Psoas muscle (tissue), 8 donors: ENCODE data around the gene AKAP6. TPM values are rescaled to one million over a fixed set of nuclear protein-coding genes. Genes with fewer than 3 reads are reported as not detected.
"Not testable (repeated sequence)": the region's sequence is repeated elsewhere in the genome, so short reads cannot be mapped to it uniquely, and the experiment has no call there.

Source experiments
- ATAC-seq, 4 donors: fragments of 200-7000 bp; cut with Tn5 transposase; one replicate each; pipeline ENCODE4 v1.9.1; 2020; ENCODE audit warnings: moderate library complexity in 3 of 4, mild to moderate bottlenecking in 2 of 4
- DNase-seq, 2 donors: peaks; one replicate each; pipeline ENCODE4 v3.0.0-alpha.2; 2020
- H3K27ac ChIP-seq: fragments of 200-600 bp; one replicate; pipeline ENCODE4 v1.8.0; 2022
- H3K27me3 ChIP-seq, 3 donors: fragments of 200-600 bp in 1 of 3; one replicate each; pipeline versions ENCODE4 v1.6.1 to v1.8.0; 2013 to 2022; ENCODE audit warnings: low read length in 2 of 3, mild to moderate bottlenecking in 2 of 3, moderate library complexity in 1 of 3; ENCODE audit not compliant: insufficient read depth in 3 of 3
- H3K36me3 ChIP-seq, 2 donors: fragments of 200-600 bp in 1 of 2; one replicate each; pipeline versions ENCODE4 v1.6.1 to v1.8.0; 2013 to 2022; ENCODE audit warnings: low read depth in 1 of 2, mild to moderate bottlenecking in 1 of 2, moderate library complexity in 1 of 2; ENCODE audit not compliant: insufficient read depth in 1 of 2
- H3K4me1 ChIP-seq: fragments of 200-600 bp; one replicate; pipeline ENCODE4 v1.8.0; 2022
- H3K4me3 ChIP-seq: fragments of 200-600 bp; one replicate; pipeline ENCODE4 v1.8.0; 2022; ENCODE audit warnings: mild to moderate bottlenecking
- H3K9me3 ChIP-seq: fragments of 200-600 bp; one replicate; pipeline ENCODE4 v1.8.0; 2022
- WGBS, 3 donors: extraction: QIAGEN DNeasy Blood & Tissue Kit; methylation state at CpG; one replicate each; pipeline versions ENCODE4 v1.1.6 to v1.1.7; 2013; 5-methylcytosine and 5-hydroxymethylcytosine counted together
- intact Hi-C, 2 donors: fragments of 100-400 bp; cut with DNase I; formaldehyde crosslinking; loops; one replicate each; pipeline versions ENCODE4 v1.11.0 to v1.14.2; 2022
- polyA plus RNA-seq, 3 donors: library from polyadenylated mRNA; stranded (reverse); fragments of 200-250 nt; gene quantifications; one replicate each; pipeline ENCODE4 v1.2.3, GENCODE V29; 2013
- total RNA-seq, 4 donors: library from RNA; stranded (reverse); fragmentation: NEBNext Ultra II Directional in 2 of 4; extraction: Animal tissue kit (Norgen Biotek cat#: 25700) in 2 of 4; gene quantifications; one replicate each; pipeline versions ENCODE4 v1.2.1 to v1.2.4, GENCODE V29; 2021 to 2023
- TF ChIP-seq, protein P1 (sequence below): fragments of 200-600 bp; IDR thresholded peaks from one replicate; pipeline ENCODE4 v1.8.0; 2022; ENCODE audit warnings: antibody characterized with exemption
- donor health status: healthy with polysubstance abuse.
- donor health status: DM: no; HTN: no; CAD: no; lungs with moderate emphysema.
- donor health status: Bipolar disorder and iron deficiency.
- donor health status: healthy.
- donor health status: DM: yes; HTN: yes; CAD: no.
- donor health status: DM: no; HTN: no; CAD: no.
- donor health status: DM: no; HTN: no; CAD: no.
- donor health status: DM: yes; HTN: yes; CAD: no.

The AKAP6 gene
- total and polyA plus RNA-seq, 7 donors, result 9.1 to 173 (median 113) TPM

DNA sequence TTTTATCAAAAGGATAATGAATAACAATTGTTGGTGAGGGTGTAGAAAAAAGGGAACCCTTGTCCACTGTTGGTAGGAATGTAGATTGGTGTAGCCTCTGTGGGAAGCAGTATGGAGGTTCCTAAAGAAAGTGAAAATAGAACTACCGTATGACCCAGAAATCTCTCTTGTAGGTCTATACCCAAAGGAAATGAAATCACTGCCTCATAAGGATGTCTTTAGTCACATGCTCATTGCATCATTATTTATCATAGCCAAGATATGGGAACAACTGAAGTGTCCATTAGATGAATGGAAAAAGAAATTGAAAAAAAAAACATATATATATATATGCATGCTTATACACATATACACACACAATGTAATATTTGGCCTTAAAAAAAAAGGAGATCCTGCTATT lies 450.7 kb downstream of the AKAP6 start:
- WGBS, 3 donors, result 84 to 93% (median 85%) methylated on average over 1 of the region's 1 CpG
- no peaks in the 10 kb centered on the region for H3K4me1 ChIP-seq
- intact Hi-C loops, result no loop called here
- peaks cover 4 to 14% of the 10 kb centered on the region in 2 donors for H3K36me3 ChIP-seq
- TF ChIP-seq, protein P1, sequence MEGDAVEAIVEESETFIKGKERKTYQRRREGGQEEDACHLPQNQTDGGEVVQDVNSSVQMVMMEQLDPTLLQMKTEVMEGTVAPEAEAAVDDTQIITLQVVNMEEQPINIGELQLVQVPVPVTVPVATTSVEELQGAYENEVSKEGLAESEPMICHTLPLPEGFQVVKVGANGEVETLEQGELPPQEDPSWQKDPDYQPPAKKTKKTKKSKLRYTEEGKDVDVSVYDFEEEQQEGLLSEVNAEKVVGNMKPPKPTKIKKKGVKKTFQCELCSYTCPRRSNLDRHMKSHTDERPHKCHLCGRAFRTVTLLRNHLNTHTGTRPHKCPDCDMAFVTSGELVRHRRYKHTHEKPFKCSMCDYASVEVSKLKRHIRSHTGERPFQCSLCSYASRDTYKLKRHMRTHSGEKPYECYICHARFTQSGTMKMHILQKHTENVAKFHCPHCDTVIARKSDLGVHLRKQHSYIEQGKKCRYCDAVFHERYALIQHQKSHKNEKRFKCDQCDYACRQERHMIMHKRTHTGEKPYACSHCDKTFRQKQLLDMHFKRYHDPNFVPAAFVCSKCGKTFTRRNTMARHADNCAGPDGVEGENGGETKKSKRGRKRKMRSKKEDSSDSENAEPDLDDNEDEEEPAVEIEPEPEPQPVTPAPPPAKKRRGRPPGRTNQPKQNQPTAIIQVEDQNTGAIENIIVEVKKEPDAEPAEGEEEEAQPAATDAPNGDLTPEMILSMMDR, result no peak
- ATAC-seq (no peak), DNase-seq (no peak)
- H3K27ac ChIP-seq, result no peak overlapping the region
- H3K4me3 ChIP-seq, result no peak overlapping the region
- no peaks in the 10 kb centered on the region for H3K27me3 ChIP-seq
- no peaks in the 10 kb centered on the region for H3K9me3 ChIP-seq

DNA sequence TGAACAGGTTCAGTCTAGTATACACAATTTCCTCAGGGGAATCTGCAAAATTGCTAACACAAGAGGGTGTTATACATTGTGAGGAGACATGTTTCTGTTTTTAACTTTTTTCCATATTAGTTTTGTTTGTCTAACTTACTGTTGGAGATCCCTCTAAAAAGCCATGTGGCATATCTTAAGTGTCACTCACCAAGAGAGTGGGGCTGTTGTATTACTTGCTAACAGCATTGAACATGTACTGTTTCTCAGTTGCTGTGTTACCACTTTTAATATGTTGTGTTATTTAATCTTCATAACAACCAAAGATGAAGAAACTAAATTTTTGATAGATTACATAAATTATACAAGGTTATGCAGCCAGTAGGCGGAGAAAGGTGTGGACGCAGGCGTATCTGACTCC lies 455.3 kb downstream of the AKAP6 start:
- 97% methylated on average over 3 of the region's 3 CpGs for WGBS, 3 donors
- Histone ChIP-seq H3K9me3 (no peaks in the 10 kb centered on the region), H3K27me3 (no peaks in the 10 kb centered on the region), H3K36me3 (peaks cover 0 to 17% of the 10 kb centered on the region in 2 donors), H3K4me3 (no peak overlapping the region), H3K27ac (no peak overlapping the region), H3K4me1 (no peaks in the 10 kb centered on the region)
- TF ChIP-seq, protein P1, result no peak
- ATAC-seq (no peak), DNase-seq (no peak)
- intact Hi-C loops, result no loop called here

DNA sequence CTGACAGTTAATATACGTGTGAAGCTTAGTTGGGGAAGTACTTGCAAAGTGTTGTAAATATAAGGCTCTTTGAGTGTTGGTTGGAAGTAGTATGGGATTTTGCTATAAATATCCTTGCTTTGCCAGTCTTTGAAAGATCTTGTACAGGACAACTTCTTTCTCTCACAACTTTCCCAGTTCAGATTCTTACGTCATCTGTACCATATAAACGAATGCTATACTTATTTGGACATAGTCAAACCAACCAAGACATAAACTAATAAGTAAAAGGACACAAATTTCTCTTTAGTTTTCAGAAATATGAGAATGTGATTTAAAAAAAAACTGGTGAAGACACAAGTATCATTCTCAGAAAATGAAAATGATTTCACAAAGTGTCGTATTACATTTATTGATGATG lies 456.5 kb downstream of the AKAP6 start:
- Histone ChIP-seq H3K36me3 (peaks cover 0 to 15% of the 10 kb centered on the region in 2 donors), H3K9me3 (no peaks in the 10 kb centered on the region), H3K4me1 (no peaks in the 10 kb centered on the region), H3K27ac (no peak overlapping the region), H3K4me3 (no peak overlapping the region), H3K27me3 (no peaks in the 10 kb centered on the region)
- TF ChIP-seq, protein P1, result no peak
- ATAC-seq (no peak), DNase-seq (no peak)
- whole genome bisulfite sequencing, 3 donors, result 69 to 72% (median 71%) methylated on average over 4 of the region's 4 CpGs
- intact Hi-C loops, result no loop called here

DNA sequence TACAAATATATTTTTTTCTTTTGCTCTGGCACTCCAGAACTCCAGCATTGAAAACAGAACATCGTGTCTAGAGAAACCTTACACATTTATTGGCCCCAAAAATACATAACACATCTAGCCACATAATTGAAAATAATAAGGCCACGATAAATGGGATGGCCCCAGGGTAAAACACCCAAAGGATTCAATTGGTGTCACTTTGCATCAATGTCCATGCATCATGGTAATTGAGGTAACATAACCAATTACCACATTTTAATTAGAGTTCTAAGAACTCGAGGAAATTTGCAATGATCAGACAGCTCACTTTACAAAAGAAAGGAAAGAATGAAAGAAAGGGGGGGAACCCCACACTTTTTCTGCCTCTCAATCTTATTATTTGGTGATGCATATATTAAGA lies 457.8 kb downstream of the AKAP6 start:
- no peaks in the 10 kb centered on the region for H3K4me1 ChIP-seq
- H3K27ac ChIP-seq, result no peak overlapping the region
- 69 to 83% (median 72%) methylated on average over 3 of the region's 3 CpGs for WGBS, 3 donors
- TF ChIP-seq, protein P1, result no peak
- intact Hi-C loops, result no loop called here
- DNase-seq (no peak), ATAC-seq (no peak)
- no peaks in the 10 kb centered on the region for H3K27me3 ChIP-seq
- H3K36me3 ChIP-seq, result peaks cover 0 to 14% of the 10 kb centered on the region in 2 donors
- peaks cover under 1% of the 10 kb centered on the region for H3K9me3 ChIP-seq
- H3K4me3 ChIP-seq, result no peak overlapping the region

DNA sequence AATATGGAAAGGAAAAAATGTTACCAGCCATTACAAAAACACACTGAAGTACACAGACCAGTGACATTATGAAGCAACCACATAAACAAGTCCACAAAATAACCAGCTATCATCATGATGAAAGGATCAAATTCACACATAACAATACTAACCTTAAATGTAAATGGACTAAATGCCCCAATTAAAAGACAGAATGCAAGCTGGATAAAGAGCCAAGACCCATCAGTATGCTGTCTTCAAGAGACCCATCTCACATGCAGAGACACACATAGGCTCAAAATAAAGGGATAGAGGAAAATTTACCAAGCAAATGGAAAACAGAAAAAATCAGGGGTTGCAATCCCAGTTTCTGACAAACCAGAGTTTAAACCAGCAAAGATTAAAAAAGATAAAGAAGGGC lies 463.9 kb downstream of the AKAP6 start:
- ATAC-seq, H3K27me3 ChIP-seq, H3K27ac ChIP-seq, H3K4me3 ChIP-seq, DNase-seq, intact Hi-C loops, H3K4me1 ChIP-seq: not testable (repeated sequence)
- H3K36me3 ChIP-seq, result peaks cover 0 to 11% of the 10 kb centered on the region in 2 donors
- H3K9me3 ChIP-seq, result peaks cover 11% of the 10 kb centered on the region
